ENCODE results near the gene KIF16B. TPM values are rescaled to one million over a fixed set of nuclear protein-coding genes. Genes with fewer than 3 reads are reported as not detected.

Gene KIF16B
- total RNA-seq, 2 experiments from 2014 or later: 5.5 to 5.8 TPM

GRCh38 chr20:16432466-16433292 lies 140.6 kb downstream of the KIF16B start:
- POLR2A ChIA-PET: no interaction called here
- no peak overlapping the region for H3K4me3 Mint-ChIP-seq
- H3K4me1 Mint-ChIP-seq: no peaks in the 10 kb centered on the region

GRCh38 chr20:16428112-16428511 lies 145.1 kb downstream of the KIF16B start:
- POLR2A ChIA-PET: no interaction called here

More at GRCh38 chr20:16432466-16433292, 140.6 kb downstream of the KIF16B start:
- H3K36me3 Mint-ChIP-seq: no peaks in the 10 kb centered on the region
- DNase-seq: no peak
- H3K27ac Mint-ChIP-seq: no peak overlapping the region
- no peak for ATAC-seq (ENCODE audit: low read depth)
- no peaks in the 10 kb centered on the region for H3K27me3 Mint-ChIP-seq
- H3K9me3 Mint-ChIP-seq: peaks cover 1% of the 10 kb centered on the region

GRCh38 chr20:16427571-16427970 lies 145.7 kb downstream of the KIF16B start:
- DNase-seq (no peak), ATAC-seq (ENCODE audit: low read depth) (no peak)
- Mint-ChIP-seq H3K27ac (no peak overlapping the region), H3K9me3 (peaks cover 4% of the 10 kb centered on the region), H3K4me1 (no peaks in the 10 kb centered on the region), H3K4me3 (no peak overlapping the region), H3K36me3 (peaks cover 15% of the 10 kb centered on the region), H3K27me3 (no peaks in the 10 kb centered on the region)
- POLR2A ChIA-PET: no interaction called here

More at GRCh38 chr20:16428112-16428511, 145.1 kb downstream of the KIF16B start:
- Mint-ChIP-seq H3K27me3 (no peaks in the 10 kb centered on the region), H3K9me3 (peaks cover 4% of the 10 kb centered on the region), H3K4me3 (no peak overlapping the region), H3K4me1 (no peaks in the 10 kb centered on the region), H3K27ac (no peak overlapping the region), H3K36me3 (peaks cover 15% of the 10 kb centered on the region)
- ATAC-seq (ENCODE audit: low read depth): no peak
- DNase-seq: no peak

- Mint-ChIP-seq H3K36me3 (peaks cover 15% of the 10 kb centered on the region), H3K4me1 (no peaks in the 10 kb centered on the region), H3K9me3 (peaks cover 3% of the 10 kb centered on the region), H3K4me3 (no peak overlapping the region), H3K27me3 (no peaks in the 10 kb centered on the region), H3K27ac (no peak overlapping the region)
- ATAC-seq (ENCODE audit: low read depth) (no peak), DNase-seq (no peak)
- POLR2A ChIA-PET: no interaction called here
Measured at GRCh38 chr20:16424780-16425179, 148.5 kb downstream of the KIF16B start.

- ATAC-seq (ENCODE audit: low read depth): no peak
Measured at GRCh38 chr20:16423311-16424212, 149.7 kb downstream of the KIF16B start.

GRCh38 chr20:16419138-16419715 lies 154.0 kb downstream of the KIF16B start:
- no peaks in the 10 kb centered on the region for H3K27me3 Mint-ChIP-seq
- no peaks in the 10 kb centered on the region for H3K9me3 Mint-ChIP-seq
- H3K27ac Mint-ChIP-seq: no peak overlapping the region
- no peak for ATAC-seq (ENCODE audit: low read depth)
- no peaks in the 10 kb centered on the region for H3K4me1 Mint-ChIP-seq
- peaks cover 6% of the 10 kb centered on the region for H3K36me3 Mint-ChIP-seq
- H3K4me3 Mint-ChIP-seq: no peak overlapping the region
- POLR2A ChIA-PET: no interaction called here
- DNase-seq: no peak

More at GRCh38 chr20:16423311-16424212, 149.7 kb downstream of the KIF16B start:
- Mint-ChIP-seq H3K27me3 (no peaks in the 10 kb centered on the region), H3K4me1 (no peaks in the 10 kb centered on the region), H3K4me3 (no peak overlapping the region), H3K36me3 (peaks cover 15% of the 10 kb centered on the region), H3K27ac (no peak overlapping the region), H3K9me3 (peaks cover 3% of the 10 kb centered on the region)
- POLR2A ChIA-PET: no interaction called here
- no peak for DNase-seq

GRCh38 chr20:16418616-16419015 lies 154.6 kb downstream of the KIF16B start:
- ATAC-seq (ENCODE audit: low read depth): no peak
- no peak overlapping the region for H3K4me3 Mint-ChIP-seq
- no peaks in the 10 kb centered on the region for H3K4me1 Mint-ChIP-seq
- POLR2A ChIA-PET: no interaction called here
- peaks cover 3% of the 10 kb centered on the region for H3K36me3 Mint-ChIP-seq
- no peak overlapping the region for H3K27ac Mint-ChIP-seq
- DNase-seq: no peak
- H3K9me3 Mint-ChIP-seq: no peaks in the 10 kb centered on the region
- H3K27me3 Mint-ChIP-seq: no peaks in the 10 kb centered on the region

- H3K36me3 Mint-ChIP-seq: peaks cover 3% of the 10 kb centered on the region
- no peaks in the 10 kb centered on the region for H3K4me1 Mint-ChIP-seq
- no peak overlapping the region for H3K4me3 Mint-ChIP-seq
- no peaks in the 10 kb centered on the region for H3K27me3 Mint-ChIP-seq
- H3K27ac Mint-ChIP-seq: no peak overlapping the region
- ATAC-seq (ENCODE audit: low read depth) (no peak), DNase-seq (no peak)
- POLR2A ChIA-PET: no interaction called here
- peaks cover under 1% of the 10 kb centered on the region for H3K9me3 Mint-ChIP-seq
Measured at GRCh38 chr20:16417001-16417400, 156.2 kb downstream of the KIF16B start.

- Mint-ChIP-seq H3K27ac (no peak overlapping the region), H3K36me3 (peaks cover 3% of the 10 kb centered on the region), H3K27me3 (no peaks in the 10 kb centered on the region), H3K9me3 (peaks cover 4% of the 10 kb centered on the region), H3K4me1 (no peaks in the 10 kb centered on the region), H3K4me3 (no peak overlapping the region)
- no peak for DNase-seq
- no peak for ATAC-seq (ENCODE audit: low read depth)
- POLR2A ChIA-PET: no interaction called here
Measured at GRCh38 chr20:16415071-16416053, 157.9 kb downstream of the KIF16B start.

- H3K9me3 Mint-ChIP-seq: peaks cover 4% of the 10 kb centered on the region
- no peaks in the 10 kb centered on the region for H3K4me1 Mint-ChIP-seq
- POLR2A ChIA-PET: no interaction called here
- no peaks in the 10 kb centered on the region for H3K27me3 Mint-ChIP-seq
- ATAC-seq (ENCODE audit: low read depth): no peak
- H3K36me3 Mint-ChIP-seq: peaks cover 3% of the 10 kb centered on the region
- no peak overlapping the region for H3K27ac Mint-ChIP-seq
- H3K4me3 Mint-ChIP-seq: no peak overlapping the region
- DNase-seq: no peak
Measured at GRCh38 chr20:16412906-16413305, 160.3 kb downstream of the KIF16B start.

- POLR2A ChIA-PET: no interaction called here
- no peak overlapping the region for H3K27ac Mint-ChIP-seq
- peaks cover 3% of the 10 kb centered on the region for H3K36me3 Mint-ChIP-seq
- DNase-seq (no peak), ATAC-seq (ENCODE audit: low read depth) (no peak)
- no peaks in the 10 kb centered on the region for H3K27me3 Mint-ChIP-seq
- peaks cover 4% of the 10 kb centered on the region for H3K9me3 Mint-ChIP-seq
- H3K4me1 Mint-ChIP-seq: no peaks in the 10 kb centered on the region
- no peak overlapping the region for H3K4me3 Mint-ChIP-seq
Measured at GRCh38 chr20:16411361-16411760, 161.9 kb downstream of the KIF16B start.

- DNase-seq (no peak), ATAC-seq (ENCODE audit: low read depth) (no peak)
- no peaks in the 10 kb centered on the region for H3K4me1 Mint-ChIP-seq
- peaks cover 4% of the 10 kb centered on the region for H3K9me3 Mint-ChIP-seq
- POLR2A ChIA-PET: no interaction called here
- no peak overlapping the region for H3K27ac Mint-ChIP-seq
- no peaks in the 10 kb centered on the region for H3K27me3 Mint-ChIP-seq
- peaks cover 3% of the 10 kb centered on the region for H3K36me3 Mint-ChIP-seq
- H3K4me3 Mint-ChIP-seq: no peak overlapping the region
Measured at GRCh38 chr20:16410626-16411025, 162.6 kb downstream of the KIF16B start.

GRCh38 chr20:16408981-16409380 lies 164.3 kb downstream of the KIF16B start:
- H3K36me3 Mint-ChIP-seq: no peaks in the 10 kb centered on the region

More at GRCh38 chr20:16408981-16409380, 164.3 kb downstream of the KIF16B start:
- DNase-seq (no peak), ATAC-seq (ENCODE audit: low read depth) (no peak)
- POLR2A ChIA-PET: no interaction called here
- no peaks in the 10 kb centered on the region for H3K4me1 Mint-ChIP-seq
- no peak overlapping the region for H3K27ac Mint-ChIP-seq
- no peak overlapping the region for H3K4me3 Mint-ChIP-seq
- no peaks in the 10 kb centered on the region for H3K27me3 Mint-ChIP-seq
- peaks cover 4% of the 10 kb centered on the region for H3K9me3 Mint-ChIP-seq

All from activated naive CD8-positive, alpha-beta T cell treated with anti-CD3 and anti-CD28 coated beads, Interleukin-2, amount 10 ng/mL, durations not matched to agents 7 days and 5 days (primary cell).